WI38 (cell line): ENCODE data around the gene PSMB3.

Experiments
- H3K4me3 ChIP-seq: 2 replicates; pipeline ENCODE4 v1.5.1; 2011; ENCODE audit warnings: low read depth, mild to moderate bottlenecking, control low read depth, low read length
- TF ChIP-seq, protein P1 (sequence below): IDR thresholded peaks from 2 replicates; pipeline ENCODE4 v1.5.1; 2012; ENCODE audit warnings: low read depth, mild to moderate bottlenecking, control low read depth, low read length

PSMB3 gene

GRCh38 chr17:38727736-38728135, 24.8 kb upstream of the PSMB3 start:
- H3K4me3 ChIP-seq: no peak overlapping the region
- TF ChIP-seq, protein P1, sequence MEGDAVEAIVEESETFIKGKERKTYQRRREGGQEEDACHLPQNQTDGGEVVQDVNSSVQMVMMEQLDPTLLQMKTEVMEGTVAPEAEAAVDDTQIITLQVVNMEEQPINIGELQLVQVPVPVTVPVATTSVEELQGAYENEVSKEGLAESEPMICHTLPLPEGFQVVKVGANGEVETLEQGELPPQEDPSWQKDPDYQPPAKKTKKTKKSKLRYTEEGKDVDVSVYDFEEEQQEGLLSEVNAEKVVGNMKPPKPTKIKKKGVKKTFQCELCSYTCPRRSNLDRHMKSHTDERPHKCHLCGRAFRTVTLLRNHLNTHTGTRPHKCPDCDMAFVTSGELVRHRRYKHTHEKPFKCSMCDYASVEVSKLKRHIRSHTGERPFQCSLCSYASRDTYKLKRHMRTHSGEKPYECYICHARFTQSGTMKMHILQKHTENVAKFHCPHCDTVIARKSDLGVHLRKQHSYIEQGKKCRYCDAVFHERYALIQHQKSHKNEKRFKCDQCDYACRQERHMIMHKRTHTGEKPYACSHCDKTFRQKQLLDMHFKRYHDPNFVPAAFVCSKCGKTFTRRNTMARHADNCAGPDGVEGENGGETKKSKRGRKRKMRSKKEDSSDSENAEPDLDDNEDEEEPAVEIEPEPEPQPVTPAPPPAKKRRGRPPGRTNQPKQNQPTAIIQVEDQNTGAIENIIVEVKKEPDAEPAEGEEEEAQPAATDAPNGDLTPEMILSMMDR: no peak

DNA sequence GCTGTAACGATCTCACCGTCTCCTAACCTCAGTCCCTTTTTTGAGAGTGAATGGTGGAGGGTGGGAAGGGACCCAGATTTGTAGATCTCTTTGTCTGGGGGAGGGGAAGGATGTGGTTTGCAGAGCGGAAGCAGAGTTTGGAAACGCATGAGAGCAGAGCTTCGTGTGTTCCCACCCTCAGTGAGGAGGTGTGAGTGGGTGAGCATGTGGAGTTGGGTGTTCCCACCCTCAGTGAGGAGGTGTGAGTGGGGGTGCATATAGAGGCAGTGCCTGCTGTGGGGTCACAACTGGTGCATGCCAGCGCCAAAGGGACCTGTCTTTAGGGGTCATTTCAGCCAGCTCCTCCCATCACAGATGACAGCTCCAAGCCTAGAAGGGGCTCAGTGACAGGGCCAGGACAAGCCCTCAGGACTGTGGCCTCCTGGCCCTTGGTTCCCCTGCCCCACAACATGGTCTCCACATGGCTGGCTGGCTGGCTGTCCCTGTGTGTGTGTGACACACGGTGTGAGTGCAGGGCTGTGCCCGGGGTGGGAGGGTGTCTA, 24.2 kb upstream of the PSMB3 start:
- TF ChIP-seq, protein P1: no peak
- no peak overlapping the region for H3K4me3 ChIP-seq

- TF ChIP-seq, protein P1: no peak
- H3K4me3 ChIP-seq: peak overlapping the region; percentile 62
Observed at GRCh38 chr17:38729368-38729885, 23.1 kb upstream of the PSMB3 start.

DNA sequence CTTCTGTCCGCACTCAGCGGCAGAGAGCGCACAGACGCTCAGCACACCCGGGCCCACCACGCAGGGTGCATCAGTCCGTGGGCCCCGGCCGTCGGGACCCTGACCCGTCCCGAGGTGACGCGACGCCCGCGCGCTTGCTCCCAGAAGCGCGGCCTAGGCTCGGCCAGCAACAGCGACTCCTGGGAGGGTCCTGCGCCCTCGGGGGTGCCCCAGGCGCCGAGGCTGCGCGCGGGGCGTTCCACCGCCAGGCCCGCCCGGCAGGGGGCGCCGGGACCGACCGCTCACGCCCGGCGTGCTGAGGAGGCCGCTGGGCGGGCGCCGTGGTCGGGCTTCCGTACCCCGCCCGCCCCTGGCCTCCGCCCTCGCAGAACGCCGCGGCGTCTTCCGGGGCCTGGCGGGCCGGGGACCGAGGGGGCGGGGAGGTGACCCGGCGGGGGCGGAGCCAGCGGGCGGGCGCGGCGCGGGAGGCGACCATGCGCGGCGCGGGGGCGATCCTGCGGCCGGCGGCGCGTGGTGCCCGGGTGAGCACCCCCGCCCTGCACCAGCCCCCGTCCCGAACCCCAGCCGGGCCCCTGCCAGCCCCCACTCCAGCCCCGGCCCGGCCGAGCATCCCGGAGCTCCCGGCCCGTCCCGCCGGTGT, 22.5 kb upstream of the PSMB3 start, which contains the start of gene CISD3:
Gene CISD3 (plus strand): TSS at position 456 of the 640 bp plus-strand sequence. CDS start 18 bp downstream, at position 474.
- TF ChIP-seq, protein P1: peak; percentile 45
- peak within 1 kb of the TSS; percentile 79 for H3K4me3 ChIP-seq

- H3K4me3 ChIP-seq: peak overlapping the region; percentile 79
- TF ChIP-seq, protein P1: no peak
Observed at GRCh38 chr17:38730526-38731379, 21.8 kb upstream of the PSMB3 start.

DNA sequence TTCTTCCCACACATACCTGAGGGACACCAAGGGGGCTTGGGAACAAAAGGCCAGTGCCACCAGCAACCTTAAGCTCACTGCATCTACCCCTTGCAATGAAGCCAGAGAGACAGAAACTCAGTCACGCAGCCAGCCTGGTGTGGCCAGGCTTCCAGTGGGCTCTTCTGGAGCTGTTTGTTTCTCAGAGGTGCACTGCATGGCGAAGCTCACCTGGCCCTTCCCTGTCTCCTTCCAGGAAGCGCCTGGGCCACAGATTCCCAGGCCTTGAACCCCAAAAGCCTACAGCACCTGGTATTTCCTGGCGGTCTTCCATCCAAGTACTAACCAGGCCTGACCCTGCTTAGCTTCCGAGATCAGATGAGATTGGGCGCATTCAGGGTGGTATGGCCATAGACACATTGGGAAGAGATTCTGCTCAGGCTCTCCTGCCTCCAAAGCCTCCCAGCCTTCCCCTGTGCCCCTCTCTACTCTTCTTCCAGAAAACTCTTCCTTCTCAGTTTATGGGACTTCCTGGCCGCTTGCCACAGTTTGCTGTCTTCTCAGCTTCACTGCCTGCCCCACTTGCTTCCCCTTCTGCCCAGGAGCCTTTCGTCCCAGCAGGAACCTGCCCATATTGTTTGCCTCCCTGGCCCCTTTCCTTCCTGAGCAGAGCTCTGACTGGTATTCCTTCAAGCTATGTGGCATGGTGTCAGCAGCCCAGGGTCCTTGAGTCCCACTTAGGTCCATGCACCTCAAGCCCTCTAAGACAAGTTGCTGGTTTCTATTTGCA, 20.8 kb upstream of the PSMB3 start:
- TF ChIP-seq, protein P1: no peak
- peak overlapping the region; percentile 79 for H3K4me3 ChIP-seq
